Fibroblast of lung (primary cell): ENCODE results near the gene CADPS. TPM values are rescaled to one million over a fixed set of nuclear protein-coding genes. Genes with fewer than 3 reads are reported as not detected.

Experiments
- DNase-seq, 2 donors: peaks; one replicate each; pipeline versions ENCODE4 v3.0.0 to v3.0.0-alpha.2; 2010; ENCODE audit warnings: low read depth in 2 of 2
- H2AFZ ChIP-seq: 2 replicates; pipeline ENCODE4 v1.5.1; 2012; ENCODE audit warnings: low read length, control low read depth, inconsistent platforms
- H3K27ac ChIP-seq: 2 replicates; pipeline ENCODE4 v1.5.1; 2011; ENCODE audit warnings: low read length, control low read depth; ENCODE audit not compliant: insufficient read depth
- H3K27me3 ChIP-seq: 2 replicates; pipeline ENCODE4 v1.5.1; 2011; ENCODE audit warnings: mild to moderate bottlenecking, low read length; ENCODE audit not compliant: control insufficient read depth, insufficient read depth
- H3K36me3 ChIP-seq: 2 replicates; pipeline ENCODE4 v1.5.1; 2011; ENCODE audit warnings: low read length; ENCODE audit not compliant: control insufficient read depth, insufficient read depth
- H3K4me1 ChIP-seq: 2 replicates; pipeline ENCODE4 v1.5.1; 2011; ENCODE audit warnings: low read length; ENCODE audit not compliant: control insufficient read depth, insufficient read depth; ENCODE audit errors: extremely low read depth
- H3K4me2 ChIP-seq: 2 replicates; pipeline ENCODE4 v1.5.1; 2011; ENCODE audit warnings: low read length, control low read depth; ENCODE audit not compliant: insufficient read depth; ENCODE audit errors: extremely low read depth
- H3K4me3 ChIP-seq, 4 experiments: fragments of 200-600 bp in 1 of 4; sonication (generic) in 1 of 4; replicated peaks in 1 of 4; 2 replicates each; pipeline ENCODE4 v1.5.1; 2011 to 2016; ENCODE audit warnings: low read length in 4 of 4, low read depth in 3 of 4, mild to moderate bottlenecking in 3 of 4, control low read depth in 2 of 4, inconsistent platforms in 1 of 4, mixed read lengths in 1 of 4; ENCODE audit not compliant: insufficient read depth in 1 of 4; ENCODE audit errors: control extremely low read depth in 1 of 4
- H3K79me2 ChIP-seq: 2 replicates; pipeline ENCODE4 v1.5.1; 2012; ENCODE audit warnings: mild to moderate bottlenecking, low read length, inconsistent platforms; ENCODE audit not compliant: control insufficient read depth, insufficient read depth
- H3K9ac ChIP-seq: 2 replicates; pipeline ENCODE4 v1.5.1; 2011; ENCODE audit warnings: mild to moderate bottlenecking, low read length, control low read depth; ENCODE audit not compliant: insufficient read depth
- H3K9me3 ChIP-seq: 2 replicates; pipeline ENCODE4 v1.5.1; 2012; ENCODE audit warnings: low read depth, low read length; ENCODE audit not compliant: control insufficient read depth, insufficient read depth
- H4K20me1 ChIP-seq: 2 replicates; pipeline ENCODE4 v1.5.1; 2011; ENCODE audit warnings: low read length; ENCODE audit not compliant: control insufficient read depth, insufficient read depth; ENCODE audit errors: extremely low read depth
- CTCF ChIP-seq, 2 donors: IDR thresholded peaks in 1 of 2; conservative IDR thresholded peaks in 1 of 2; 1 replicate in 1 of 2; 2 replicates in 1 of 2; pipeline ENCODE4 v1.5.1; 2011 to 2012; ENCODE audit warnings: low read length in 2 of 2, control low read depth in 1 of 2, inconsistent platforms in 1 of 2, low read depth in 1 of 2, mild to moderate bottlenecking in 1 of 2
- EZH2 ChIP-seq: IDR thresholded peaks from 2 replicates; pipeline ENCODE4 v1.5.1; 2012; ENCODE audit warnings: low read length, control low read depth, mild to moderate bottlenecking; ENCODE audit errors: missing control alignments
- polyA plus RNA-seq, 2 donors: library from polyadenylated mRNA; depleted of rRNA in 1 of 2; stranded (reverse) in 1 of 2; unstranded in 1 of 2; fragments of >200 nt; gene quantifications; 2 replicates each; pipeline ENCODE4 v1.2.1, GENCODE V29; 2011 to 2012; ENCODE audit warnings: missing spikeins in 1 of 2
- total RNA-seq: library from RNA; depleted of rRNA; stranded (reverse); fragments of >200 nt; gene quantifications from 2 replicates; pipeline ENCODE4 v1.2.1, GENCODE V29; 2014

CADPS gene
- total and polyA plus RNA-seq, 2 donors (not counting 1 experiment from before 2014, with no cell fraction given) = 2.3 to 63.1 TPM

DNA sequence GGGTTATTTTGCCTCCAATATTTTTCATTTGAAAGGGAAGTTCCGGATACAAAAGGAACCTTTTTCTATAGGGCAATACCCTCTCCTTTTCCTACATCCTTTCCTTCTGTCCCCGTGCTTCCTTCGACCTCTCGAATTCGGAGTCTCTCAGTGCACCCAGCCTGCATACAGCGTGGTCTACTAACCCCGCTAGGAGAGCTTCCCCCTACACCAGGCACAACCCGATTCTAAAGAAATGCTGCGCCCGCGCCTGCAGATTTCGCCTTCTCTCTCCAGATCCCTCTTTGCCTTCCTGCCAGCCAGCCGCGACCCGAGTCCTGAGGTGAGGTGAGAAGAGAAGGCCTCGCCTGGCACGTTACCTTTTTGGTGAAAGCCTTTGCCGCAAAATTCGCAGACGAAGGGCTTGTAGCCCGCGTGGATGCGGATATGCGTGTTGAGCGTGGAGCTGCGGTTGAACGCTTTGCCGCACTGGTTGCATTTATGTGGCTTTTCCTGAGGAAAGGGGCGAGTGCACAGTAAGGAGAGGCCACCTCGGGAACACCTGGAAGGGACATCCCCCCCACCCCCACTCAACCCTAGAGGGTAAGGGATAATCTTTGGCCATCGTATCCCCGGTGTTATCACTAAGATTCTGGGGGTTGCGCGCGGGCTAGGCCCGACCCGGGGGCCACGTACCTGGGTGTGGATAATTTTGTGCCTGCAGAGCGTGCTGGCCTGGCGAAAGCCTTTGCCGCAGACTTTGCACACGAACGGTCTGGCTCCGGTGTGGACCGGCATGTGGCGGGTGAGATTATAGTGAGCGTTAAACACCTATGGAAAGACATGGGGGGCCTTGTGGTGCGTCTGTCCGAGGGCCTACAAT is 504.1 kb downstream of the CADPS start:
- no peak overlapping the region for H3K27ac ChIP-seq
- H3K36me3 ChIP-seq = no peaks in the 10 kb centered on the region
- no peak overlapping the region for H3K9ac ChIP-seq
- no peak overlapping the region for H3K4me3 ChIP-seq
- peaks cover 94% of the 10 kb centered on the region for H3K27me3 ChIP-seq
- H3K9me3 ChIP-seq = no peaks in the 10 kb centered on the region
- H3K4me1 ChIP-seq = no peaks in the 10 kb centered on the region
- DNase-seq = no peak
- TF ChIP-seq EZH2 (peak; percentile 77), CTCF (conservative IDR thresholded peaks at IDR 0.05 in 1 of 2, IDR thresholded peaks at IDR 0.05 in 1 of 2; ENCODE audit: low read depth in 1 of 2, low read length in 2 of 2) (no peak)
- no peak overlapping the region for H2AFZ ChIP-seq
- no peak overlapping the region for H3K4me2 ChIP-seq
- H4K20me1 ChIP-seq = no peaks in the 10 kb centered on the region
- H3K79me2 ChIP-seq = no peaks in the 10 kb centered on the region

- Histone ChIP-seq H3K4me2 (no peak overlapping the region), H4K20me1 (no peaks in the 10 kb centered on the region), H3K36me3 (no peaks in the 10 kb centered on the region), H3K9me3 (no peaks in the 10 kb centered on the region), H3K4me3 (no peak overlapping the region), H3K27ac (no peak overlapping the region), H3K79me2 (no peaks in the 10 kb centered on the region), H3K27me3 (peaks cover 90% of the 10 kb centered on the region), H3K4me1 (no peaks in the 10 kb centered on the region), H2AFZ (no peak overlapping the region), H3K9ac (no peak overlapping the region)
- DNase-seq = no peak
- peak; percentile 93 for TF ChIP-seq EZH2
- TF ChIP-seq CTCF (conservative IDR thresholded peaks at IDR 0.05 in 1 of 2, IDR thresholded peaks at IDR 0.05 in 1 of 2; ENCODE audit: low read depth in 1 of 2, low read length in 2 of 2) = no peak
These were observed 504.9 kb downstream of the CADPS start for GRCh38 chr3:62370112-62370857.

- H3K9ac ChIP-seq = no peak overlapping the region
- no peaks in the 10 kb centered on the region for H3K4me1 ChIP-seq
- DNase-seq = no peak
- H3K4me2 ChIP-seq = no peak overlapping the region
- no peaks in the 10 kb centered on the region for H3K9me3 ChIP-seq
- no peaks in the 10 kb centered on the region for H3K79me2 ChIP-seq
- H3K27me3 ChIP-seq = peaks cover 84% of the 10 kb centered on the region
- no peak for TF ChIP-seq CTCF (conservative IDR thresholded peaks at IDR 0.05 in 1 of 2, IDR thresholded peaks at IDR 0.05 in 1 of 2; ENCODE audit: low read depth in 1 of 2, low read length in 2 of 2)
- TF ChIP-seq EZH2 = no peak
- H2AFZ ChIP-seq = no peak overlapping the region
- H4K20me1 ChIP-seq = no peaks in the 10 kb centered on the region
- no peak overlapping the region for H3K27ac ChIP-seq
- no peak overlapping the region for H3K4me3 ChIP-seq
- H3K36me3 ChIP-seq = no peaks in the 10 kb centered on the region
These were observed 505.8 kb downstream of the CADPS start for GRCh38 chr3:62369476-62369743.
